Mammary epithelial cell (primary cell): ENCODE results near the gene NGB.

Experiments
- EZH2 ChIP-seq: IDR thresholded peaks from 2 replicates; pipeline ENCODE4 v1.6.1; 2012; ENCODE audit warnings: low read length, inconsistent platforms, borderline replicate concordance
- TF ChIP-seq, protein P1 (sequence below), 2 donors: IDR thresholded peaks in 1 of 2; conservative IDR thresholded peaks in 1 of 2; 2 replicates each; pipeline ENCODE4 v1.5.1; 2011 to 2012; ENCODE audit warnings: inconsistent platforms in 2 of 2, low read length in 2 of 2, mild to moderate bottlenecking in 2 of 2, control low read depth in 1 of 2, low read depth in 1 of 2; ENCODE audit not compliant: insufficient read depth in 1 of 2; ENCODE audit errors: extremely low read depth in 1 of 2

DNA sequence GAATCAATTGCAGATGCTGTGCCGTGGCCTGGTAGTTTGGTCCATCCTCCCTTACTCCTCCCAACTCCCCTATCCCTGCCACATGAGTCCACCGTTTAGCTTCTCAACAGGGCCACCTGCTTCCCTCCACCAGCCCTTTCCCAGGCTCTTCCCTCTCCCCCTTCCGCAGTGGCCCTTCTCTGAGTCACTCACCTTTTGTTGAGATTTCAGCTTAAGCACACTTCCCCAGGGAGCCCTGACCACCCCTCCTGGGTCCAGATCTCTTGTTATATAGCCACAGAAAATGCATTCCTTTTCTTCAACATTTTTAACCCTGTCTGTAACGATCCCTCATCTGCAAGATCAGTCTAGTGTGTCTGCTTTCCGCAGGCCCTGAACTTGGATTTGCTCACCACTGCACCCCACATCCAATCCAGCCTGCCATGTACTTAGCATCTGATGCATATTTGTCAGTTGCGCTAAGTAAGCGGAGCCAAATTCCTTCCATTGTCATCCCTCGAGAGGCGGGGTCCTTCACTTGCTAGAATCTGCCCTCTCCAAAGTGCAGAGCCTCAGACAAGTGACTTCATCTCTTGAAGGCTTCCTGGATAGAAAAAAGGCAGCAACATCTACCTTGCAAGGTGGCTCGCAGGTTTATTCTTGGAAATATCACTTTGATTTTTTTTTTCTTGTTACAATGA lies 48.3 kb downstream of the NGB start:
- TF ChIP-seq, protein P1, sequence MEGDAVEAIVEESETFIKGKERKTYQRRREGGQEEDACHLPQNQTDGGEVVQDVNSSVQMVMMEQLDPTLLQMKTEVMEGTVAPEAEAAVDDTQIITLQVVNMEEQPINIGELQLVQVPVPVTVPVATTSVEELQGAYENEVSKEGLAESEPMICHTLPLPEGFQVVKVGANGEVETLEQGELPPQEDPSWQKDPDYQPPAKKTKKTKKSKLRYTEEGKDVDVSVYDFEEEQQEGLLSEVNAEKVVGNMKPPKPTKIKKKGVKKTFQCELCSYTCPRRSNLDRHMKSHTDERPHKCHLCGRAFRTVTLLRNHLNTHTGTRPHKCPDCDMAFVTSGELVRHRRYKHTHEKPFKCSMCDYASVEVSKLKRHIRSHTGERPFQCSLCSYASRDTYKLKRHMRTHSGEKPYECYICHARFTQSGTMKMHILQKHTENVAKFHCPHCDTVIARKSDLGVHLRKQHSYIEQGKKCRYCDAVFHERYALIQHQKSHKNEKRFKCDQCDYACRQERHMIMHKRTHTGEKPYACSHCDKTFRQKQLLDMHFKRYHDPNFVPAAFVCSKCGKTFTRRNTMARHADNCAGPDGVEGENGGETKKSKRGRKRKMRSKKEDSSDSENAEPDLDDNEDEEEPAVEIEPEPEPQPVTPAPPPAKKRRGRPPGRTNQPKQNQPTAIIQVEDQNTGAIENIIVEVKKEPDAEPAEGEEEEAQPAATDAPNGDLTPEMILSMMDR (conservative IDR thresholded peaks at IDR 0.05 in 1 of 2, IDR thresholded peaks at IDR 0.05 in 1 of 2; ENCODE audit: extremely low read depth in 1 of 2, insufficient read depth in 1 of 2, low read depth in 1 of 2, low read length in 2 of 2) = no peak
- no peak for TF ChIP-seq EZH2
